Natural killer cell (primary cell): ENCODE results near the gene KIAA1671. TPM values are rescaled to one million over a fixed set of nuclear protein-coding genes. Genes with fewer than 3 reads are reported as not detected.

Source experiments
- ATAC-seq, 3 donors: fragments of 150-1000 bp in 2 of 3; fragments of 200-7000 bp in 1 of 3; cut with Tn5 transposase; 1 replicate in 1 of 3; 2 replicates in 2 of 3; pipeline ENCODE4 v1.10.0; 2021; ENCODE audit warnings: mild to moderate bottlenecking in 2 of 3, moderate library complexity in 2 of 3
- DNase-seq, 2 donors: peaks; one replicate each; pipeline versions ENCODE4 v3.0.0 to v3.0.0-alpha.2; 2013 to 2021; ENCODE audit warnings: mixed read lengths in 1 of 2
- H3K27ac ChIP-seq: one replicate; pipeline ENCODE4 v1.5.1; 2013; ENCODE audit warnings: mild to moderate bottlenecking, low read length
- H3K27me3 ChIP-seq: one replicate; pipeline ENCODE4 v1.6.1; 2013; ENCODE audit warnings: low read length; ENCODE audit not compliant: control insufficient read depth, insufficient read depth
- H3K36me3 ChIP-seq: one replicate; pipeline ENCODE4 v1.6.1; 2013; ENCODE audit warnings: low read length; ENCODE audit not compliant: control insufficient read depth, insufficient read depth
- H3K4me1 ChIP-seq: one replicate; pipeline ENCODE4 v1.6.1; 2013; ENCODE audit warnings: low read length; ENCODE audit not compliant: control insufficient read depth, insufficient read depth
- H3K4me3 ChIP-seq: one replicate; pipeline ENCODE4 v1.5.1; 2013; ENCODE audit warnings: low read length
- H3K9me3 ChIP-seq: one replicate; pipeline ENCODE4 v1.6.1; 2013; ENCODE audit warnings: low read length; ENCODE audit not compliant: control insufficient read depth, insufficient read depth
- H3K27ac Mint-ChIP-seq, 2 donors: one replicate each; pipeline ENCODE4 v1.8.0; 2022; ENCODE audit warnings: mild to moderate bottlenecking in 2 of 2, mixed read lengths in 2 of 2, moderate library complexity in 1 of 2
- H3K27me3 Mint-ChIP-seq, 2 donors: one replicate each; pipeline ENCODE4 v1.8.0; 2022; ENCODE audit warnings: low read depth in 2 of 2, mixed read lengths in 2 of 2
- H3K36me3 Mint-ChIP-seq: one replicate; pipeline ENCODE4 v1.8.0; 2022; ENCODE audit warnings: mixed read lengths
- H3K4me1 Mint-ChIP-seq, 2 donors: one replicate each; pipeline ENCODE4 v1.8.0; 2022; ENCODE audit warnings: mixed read lengths in 2 of 2
- H3K4me3 Mint-ChIP-seq: one replicate; pipeline ENCODE4 v1.8.0; 2022; ENCODE audit warnings: mild to moderate bottlenecking, moderate library complexity, mixed read lengths
- H3K9me3 Mint-ChIP-seq, 2 donors: one replicate each; pipeline ENCODE4 v1.8.0; 2022; ENCODE audit warnings: mixed read lengths in 2 of 2
- WGBS: methylation state at CpG from one replicate; pipeline ENCODE4 v1.1.7; 2013; ENCODE audit warnings: missing lambda C conversion rate; ENCODE audit not compliant: insufficient coverage; 5-methylcytosine and 5-hydroxymethylcytosine counted together
- intact Hi-C: fragments of 100-400 bp; cut with micrococcal nuclease; formaldehyde crosslinking; loops from one replicate; pipeline ENCODE4 v1.14.2; 2022
- total RNA-seq, 4 donors: library from RNA; stranded (reverse); fragments of 120-200 nt in 1 of 4; gene quantifications; one replicate each; pipeline versions ENCODE4 v1.2.3 to v1.2.4, GENCODE V29; 2013 to 2022
- TF ChIP-seq, protein P1 (sequence below): fragments of 200-600 bp; IDR thresholded peaks from one replicate; pipeline ENCODE4 v1.8.0; 2022; ENCODE audit warnings: antibody characterized with exemption

The KIAA1671 gene
- total RNA-seq, 3 donors from 2014 or later (not counting 1 experiment from before 2014, with no cell fraction given), result 3.6 to 24.0 (median 7.3) TPM

DNA sequence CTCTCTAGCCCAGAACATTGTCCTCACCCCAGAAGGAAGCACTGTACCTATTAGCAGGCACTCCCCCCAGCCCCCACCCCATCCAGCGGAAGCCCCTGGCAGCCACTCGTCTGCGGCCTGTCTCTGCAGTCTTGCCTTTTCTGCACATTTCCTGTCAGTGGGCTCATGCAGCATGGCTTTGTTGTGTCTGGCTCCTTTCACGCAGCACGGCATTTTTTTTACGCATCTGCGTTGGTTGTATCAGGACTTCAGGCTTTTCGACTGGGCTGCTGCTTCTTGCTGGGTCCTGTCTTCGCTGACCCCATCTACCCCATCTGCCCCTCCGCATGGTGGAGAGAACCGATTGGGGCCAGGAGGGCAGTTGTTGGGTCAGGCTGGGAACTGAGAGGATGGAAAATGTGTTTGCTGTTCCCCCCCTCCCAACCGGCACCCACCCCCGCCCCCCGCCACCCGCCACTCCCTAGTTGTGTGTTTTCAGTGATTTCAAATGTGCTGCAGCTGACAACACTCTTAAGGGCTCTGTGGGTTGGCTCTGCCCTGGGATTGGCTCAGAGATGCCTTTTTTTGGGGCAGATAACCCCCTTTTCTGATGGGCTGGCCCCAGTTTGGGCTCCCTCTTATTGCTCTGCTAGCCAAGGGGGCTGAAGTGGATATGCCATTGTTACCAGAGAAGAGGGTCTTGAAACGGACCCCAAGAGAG, 110.0 kb downstream of the KIAA1671 start:
- 9% methylated on average over 9 of the region's 16 CpGs for WGBS
- ATAC-seq, result peak; percentile 87 to 99 (median 92)
- H3K4me1 Mint-ChIP-seq, result peaks cover 44 to 49% of the 10 kb centered on the region in 2 donors
- H3K36me3 ChIP-seq, result no peaks in the 10 kb centered on the region
- no peaks in the 10 kb centered on the region for H3K9me3 ChIP-seq
- H3K27ac Mint-ChIP-seq, result peak overlapping the region; percentile 68 to 75
- no peaks in the 10 kb centered on the region for H3K27me3 ChIP-seq
- TF ChIP-seq, protein P1, sequence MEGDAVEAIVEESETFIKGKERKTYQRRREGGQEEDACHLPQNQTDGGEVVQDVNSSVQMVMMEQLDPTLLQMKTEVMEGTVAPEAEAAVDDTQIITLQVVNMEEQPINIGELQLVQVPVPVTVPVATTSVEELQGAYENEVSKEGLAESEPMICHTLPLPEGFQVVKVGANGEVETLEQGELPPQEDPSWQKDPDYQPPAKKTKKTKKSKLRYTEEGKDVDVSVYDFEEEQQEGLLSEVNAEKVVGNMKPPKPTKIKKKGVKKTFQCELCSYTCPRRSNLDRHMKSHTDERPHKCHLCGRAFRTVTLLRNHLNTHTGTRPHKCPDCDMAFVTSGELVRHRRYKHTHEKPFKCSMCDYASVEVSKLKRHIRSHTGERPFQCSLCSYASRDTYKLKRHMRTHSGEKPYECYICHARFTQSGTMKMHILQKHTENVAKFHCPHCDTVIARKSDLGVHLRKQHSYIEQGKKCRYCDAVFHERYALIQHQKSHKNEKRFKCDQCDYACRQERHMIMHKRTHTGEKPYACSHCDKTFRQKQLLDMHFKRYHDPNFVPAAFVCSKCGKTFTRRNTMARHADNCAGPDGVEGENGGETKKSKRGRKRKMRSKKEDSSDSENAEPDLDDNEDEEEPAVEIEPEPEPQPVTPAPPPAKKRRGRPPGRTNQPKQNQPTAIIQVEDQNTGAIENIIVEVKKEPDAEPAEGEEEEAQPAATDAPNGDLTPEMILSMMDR, result no peak
- peaks cover 63% of the 10 kb centered on the region for H3K4me1 ChIP-seq
- peak; percentile 54 to 93 for DNase-seq
- H3K9me3 Mint-ChIP-seq, result no peaks in the 10 kb centered on the region
- H3K36me3 Mint-ChIP-seq, result no peaks in the 10 kb centered on the region
- no peak overlapping the region for H3K4me3 ChIP-seq
- H3K27me3 Mint-ChIP-seq, result peaks cover 0 to 3% of the 10 kb centered on the region in 2 donors
- peak overlapping the region; percentile 14 for H3K27ac ChIP-seq
- intact Hi-C loops, result no loop called here
- peak overlapping the region; percentile 77 for H3K4me3 Mint-ChIP-seq

DNA sequence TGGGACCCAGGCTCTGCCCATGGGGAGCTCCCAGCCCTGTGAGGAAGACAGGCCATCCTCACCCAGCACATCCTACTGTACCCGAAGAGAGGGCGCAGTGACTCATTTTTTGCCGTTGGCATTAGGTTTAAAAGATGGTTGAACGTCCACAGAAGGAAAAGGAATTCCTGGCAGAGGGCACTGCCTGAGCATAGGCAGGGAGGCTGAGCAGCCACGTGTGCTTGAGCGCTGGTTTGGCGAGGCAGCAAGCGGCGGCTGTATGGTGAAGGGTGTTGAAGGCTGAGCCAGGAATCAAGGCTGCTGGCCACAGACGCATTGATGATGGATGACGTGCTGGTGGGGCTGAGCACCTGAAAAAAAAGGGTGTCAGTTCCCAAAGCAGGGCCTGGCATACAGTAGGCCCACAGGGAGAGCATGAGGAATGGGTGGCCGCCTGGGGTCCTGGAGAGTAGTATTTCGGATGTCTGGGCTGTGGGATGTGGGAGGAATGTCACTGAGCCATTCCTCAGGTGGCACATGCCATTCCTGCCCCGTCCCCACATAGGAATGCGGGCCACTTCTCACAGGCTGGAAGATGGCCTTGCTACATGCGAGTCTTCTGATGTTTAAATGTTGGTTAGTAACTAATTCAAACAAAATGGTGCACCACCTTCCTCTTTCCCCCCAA, 112.5 kb downstream of the KIAA1671 start:
- Histone ChIP-seq H3K27ac (no peak overlapping the region), H3K36me3 (no peaks in the 10 kb centered on the region), H3K4me1 (peaks cover 88% of the 10 kb centered on the region), H3K4me3 (no peak overlapping the region), H3K27me3 (no peaks in the 10 kb centered on the region), H3K9me3 (no peaks in the 10 kb centered on the region)
- TF ChIP-seq, protein P1, result no peak
- no peaks in the 10 kb centered on the region for H3K9me3 Mint-ChIP-seq
- H3K36me3 Mint-ChIP-seq, result no peaks in the 10 kb centered on the region
- ATAC-seq (no peak), DNase-seq (no peak)
- H3K27ac Mint-ChIP-seq, result peak overlapping the region; percentile 36 to 58
- no peak overlapping the region for H3K4me3 Mint-ChIP-seq
- peaks cover 53 to 74% of the 10 kb centered on the region in 2 donors for H3K4me1 Mint-ChIP-seq
- intact Hi-C loops, result no loop called here
- 90% methylated on average over 14 of the region's 16 CpGs for WGBS
- peaks cover 0 to 3% of the 10 kb centered on the region in 2 donors for H3K27me3 Mint-ChIP-seq

DNA sequence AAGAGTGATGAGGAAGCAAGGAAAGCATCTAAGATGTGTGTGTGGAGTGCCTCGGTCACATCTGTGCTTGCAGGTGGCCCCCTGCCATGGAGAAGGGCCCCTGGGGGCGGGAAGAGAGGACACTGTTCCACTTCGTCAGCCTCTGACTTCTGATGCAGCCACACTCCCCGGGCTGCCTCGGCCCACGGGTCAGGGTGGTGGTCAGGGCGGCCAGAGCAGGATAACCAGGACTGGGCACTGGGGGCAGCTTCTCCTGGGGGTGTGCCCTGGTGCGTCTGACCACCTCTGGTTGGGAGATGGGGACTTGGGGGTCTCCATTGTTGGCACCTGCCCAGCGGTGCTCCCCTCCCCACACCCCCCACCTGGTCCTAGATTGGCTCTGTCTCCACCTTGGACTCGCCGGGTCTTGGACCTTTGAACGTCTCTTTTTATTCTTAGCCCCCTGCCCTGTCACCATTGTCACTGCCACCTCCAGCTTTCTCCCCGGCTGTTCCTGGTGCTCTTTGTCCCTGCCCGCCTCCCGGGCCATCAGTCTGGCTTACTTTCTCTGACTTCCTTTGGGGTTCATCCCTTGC, 114.4 kb downstream of the KIAA1671 start:
- DNase-seq, result no peak
- Histone ChIP-seq H3K27me3 (no peaks in the 10 kb centered on the region), H3K4me1 (peaks cover 89% of the 10 kb centered on the region), H3K27ac (peak overlapping the region; percentile 83), H3K4me3 (no peak overlapping the region), H3K9me3 (no peaks in the 10 kb centered on the region), H3K36me3 (no peaks in the 10 kb centered on the region)
- 92% methylated on average over 14 of the region's 15 CpGs for WGBS
- Mint-ChIP-seq H3K4me1 (peaks cover 56 to 83% of the 10 kb centered on the region in 2 donors), H3K36me3 (no peaks in the 10 kb centered on the region), H3K9me3 (no peaks in the 10 kb centered on the region), H3K27me3 (peaks cover 0 to under 1% of the 10 kb centered on the region in 2 donors), H3K27ac (peak overlapping the region; percentile 92 to 97), H3K4me3 (peak overlapping the region; percentile 92)
- no peak for ATAC-seq
- TF ChIP-seq, protein P1, result no peak
- intact Hi-C loops, result no loop called here
